ENCODE data around the gene OLFML3. TPM values are rescaled to one million over a fixed set of nuclear protein-coding genes. Genes with fewer than 3 reads are reported as not detected.

Gene OLFML3
- total and polyA plus RNA-seq, 4 donors: 9.7 to 108 (median 19.5) TPM

DNA sequence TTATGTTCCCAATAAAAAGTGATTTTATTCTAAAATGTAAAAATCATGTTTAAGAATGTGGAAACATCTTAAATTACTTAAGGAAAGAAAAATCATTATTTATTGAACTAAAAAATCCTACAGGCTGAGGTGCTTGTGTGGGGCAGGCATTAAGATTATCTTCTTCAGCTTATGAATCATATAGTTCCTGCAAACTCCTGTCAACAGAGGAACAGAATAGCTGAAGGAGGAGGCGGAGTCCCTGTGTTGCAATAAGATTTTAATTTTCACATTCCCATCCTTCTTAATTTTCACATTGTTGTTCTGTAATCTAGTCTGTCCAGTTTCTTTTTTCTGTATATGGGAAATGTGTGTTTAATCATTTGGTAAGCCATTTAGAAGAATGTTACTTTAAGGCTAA is 20.6 kb upstream of the OLFML3 start:
- no peak for ATAC-seq (ENCODE audit: insufficient read depth, low FRiP score)
- no peaks in the 10 kb centered on the region for H3K9me3 ChIP-seq (ENCODE audit: control insufficient read depth in 4 of 4, insufficient read depth in 3 of 4, low read length in 3 of 4)
- TF ChIP-seq CTCF (IDR thresholded peaks at IDR 0.05; ENCODE audit: control extremely low read depth, extremely low read depth): no peak
- no peaks in the 10 kb centered on the region for H3K27me3 ChIP-seq (ENCODE audit: control insufficient read depth in 3 of 3, insufficient read depth in 3 of 3, low read length in 2 of 3)
- 59 to 84% methylated on average over 1 of the region's 1 CpG for WGBS, 2 donors
- H3K27ac ChIP-seq (ENCODE audit: low read depth in 1 of 2, low read length in 1 of 2): no peak overlapping the region
- H3K4me1 ChIP-seq (ENCODE audit: control insufficient read depth in 5 of 5, insufficient read depth in 5 of 5, low read length in 5 of 5): no peaks in the 10 kb centered on the region
- H3K36me3 ChIP-seq (ENCODE audit: control insufficient read depth in 4 of 4, insufficient read depth in 4 of 4, low read length in 4 of 4): peaks cover 10 to 52% (median 28%) of the 10 kb centered on the region in 4 donors
- H3K4me3 ChIP-seq: no peak overlapping the region
- DNase-seq: no peak
- no peak overlapping the region for H3K9ac ChIP-seq (ENCODE audit: insufficient read depth in 1 of 2, low read length in 2 of 2)

DNA sequence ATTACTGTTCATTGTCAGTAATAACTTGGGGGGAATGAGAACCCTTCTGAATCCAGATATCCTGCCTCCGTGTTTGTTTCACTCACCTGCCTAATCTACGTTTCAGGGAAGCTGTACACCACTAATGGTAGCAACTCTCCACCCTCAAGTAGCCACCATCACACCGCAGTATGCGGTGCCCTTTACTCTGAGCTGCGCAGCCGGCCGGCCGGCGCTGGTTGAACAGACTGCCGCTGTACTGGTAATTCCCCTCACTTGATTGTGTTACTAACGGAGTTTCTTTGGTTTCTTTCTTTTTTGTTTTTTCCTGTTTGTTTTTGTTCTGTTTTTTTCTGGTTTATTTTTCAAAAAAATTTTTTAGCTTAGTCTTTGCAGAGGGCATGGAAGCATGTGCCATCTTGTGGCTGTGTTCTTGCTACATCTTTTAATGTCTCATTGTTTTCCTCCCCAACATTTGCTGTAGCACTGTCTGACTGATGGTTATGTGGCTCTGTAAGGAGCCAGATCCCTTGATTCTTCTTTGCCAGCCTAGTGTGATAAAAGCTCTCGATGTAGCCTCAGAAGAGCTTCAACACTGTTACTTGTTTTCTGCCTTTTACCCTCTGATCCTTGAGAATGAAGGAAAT is 15.9 kb upstream of the OLFML3 start:
- ATAC-seq (ENCODE audit: insufficient read depth, low FRiP score): no peak
- no peak for TF ChIP-seq CTCF (IDR thresholded peaks at IDR 0.05; ENCODE audit: control extremely low read depth, extremely low read depth)
- Histone ChIP-seq H3K4me1 (ENCODE audit: control insufficient read depth in 5 of 5, insufficient read depth in 5 of 5, low read length in 5 of 5) (no peaks in the 10 kb centered on the region), H3K27me3 (ENCODE audit: control insufficient read depth in 3 of 3, insufficient read depth in 3 of 3, low read length in 2 of 3) (no peaks in the 10 kb centered on the region), H3K9ac (ENCODE audit: insufficient read depth in 1 of 2, low read length in 2 of 2) (no peak overlapping the region), H3K4me3 (no peak overlapping the region), H3K9me3 (ENCODE audit: control insufficient read depth in 4 of 4, insufficient read depth in 3 of 4, low read length in 3 of 4) (no peaks in the 10 kb centered on the region), H3K27ac (ENCODE audit: low read depth in 1 of 2, low read length in 1 of 2) (no peak overlapping the region), H3K36me3 (ENCODE audit: control insufficient read depth in 4 of 4, insufficient read depth in 4 of 4, low read length in 4 of 4) (peaks cover 14 to 53% (median 27%) of the 10 kb centered on the region in 4 donors)
- DNase-seq: no peak
- WGBS, 2 donors: 91 to 94% methylated on average over 12 of the region's 12 CpGs

DNA sequence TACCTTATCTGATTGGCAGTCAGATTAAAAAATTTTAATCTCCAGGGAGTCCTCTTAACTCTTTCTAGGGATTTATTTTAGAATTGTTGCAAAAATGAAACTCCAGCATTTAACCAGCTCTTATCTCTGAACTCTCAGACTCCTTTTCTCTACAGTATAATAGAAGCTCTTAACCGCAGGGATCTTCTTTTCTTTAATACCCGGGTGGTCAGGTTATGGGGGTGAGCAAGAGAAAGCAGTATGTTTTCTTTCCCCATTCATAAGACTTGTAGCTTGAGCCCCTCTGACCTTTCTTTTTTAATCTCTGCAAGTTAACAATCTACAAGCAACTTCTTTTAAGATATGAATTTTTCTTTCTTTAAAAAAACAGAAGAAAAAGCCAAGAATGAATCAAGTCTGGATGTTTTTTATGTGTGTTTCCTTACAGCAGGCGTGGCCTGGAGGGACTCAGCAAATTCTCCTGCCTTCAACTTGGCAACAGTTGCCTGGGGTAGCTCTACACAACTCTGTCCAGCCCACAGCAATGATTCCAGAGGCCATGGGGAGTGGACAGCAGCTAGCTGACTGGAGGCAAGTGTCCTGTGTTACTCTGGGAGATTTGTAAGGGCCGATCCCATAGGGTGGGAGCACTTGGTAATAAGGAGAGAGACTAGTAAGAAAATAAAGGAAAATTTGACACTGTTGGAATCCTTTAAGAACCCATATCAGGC is 13.4 kb upstream of the OLFML3 start:
- no peak overlapping the region for H3K27ac ChIP-seq (ENCODE audit: low read depth in 1 of 2, low read length in 1 of 2)
- WGBS, 2 donors: 87 to 90% methylated on average over 4 of the region's 4 CpGs
- no peak for TF ChIP-seq CTCF (IDR thresholded peaks at IDR 0.05; ENCODE audit: control extremely low read depth, extremely low read depth)

More for the DNA sequence above, 13.4 kb upstream of the OLFML3 start:
- H3K9ac ChIP-seq (ENCODE audit: insufficient read depth in 1 of 2, low read length in 2 of 2): no peak overlapping the region
- H3K9me3 ChIP-seq (ENCODE audit: control insufficient read depth in 4 of 4, insufficient read depth in 3 of 4, low read length in 3 of 4): no peaks in the 10 kb centered on the region
- H3K4me1 ChIP-seq (ENCODE audit: control insufficient read depth in 5 of 5, insufficient read depth in 5 of 5, low read length in 5 of 5): no peaks in the 10 kb centered on the region
- H3K27me3 ChIP-seq (ENCODE audit: control insufficient read depth in 3 of 3, insufficient read depth in 3 of 3, low read length in 2 of 3): no peaks in the 10 kb centered on the region
- peaks cover 28 to 63% (median 35%) of the 10 kb centered on the region in 4 donors for H3K36me3 ChIP-seq (ENCODE audit: control insufficient read depth in 4 of 4, insufficient read depth in 4 of 4, low read length in 4 of 4)
- no peak for ATAC-seq (ENCODE audit: insufficient read depth, low FRiP score)
- H3K4me3 ChIP-seq: no peak overlapping the region
- DNase-seq: no peak
